Left lung (tissue), 10 donors: ENCODE results near the gene GALNT6. TPM values are rescaled to one million over a fixed set of nuclear protein-coding genes. Genes with fewer than 3 reads are reported as not detected.
A peak's percentile ranks its signal among the peaks of the same experiment; 100 is the strongest.

Experiments
- ATAC-seq: fragments of 200-7000 bp; cut with Tn5 transposase; one replicate; pipeline ENCODE4 v1.9.1; 2020; ENCODE audit warnings: moderate library complexity
- DNase-seq, 4 donors: peaks; one replicate each; pipeline ENCODE4 v3.0.0-alpha.2; 2013 to 2020
- H3K27ac ChIP-seq, 2 donors: fragments of 200-600 bp; sonication (generic) in 1 of 2; one replicate each; pipeline versions ENCODE4 v1.5.0 to v1.8.0; 2020 to 2021
- H3K27me3 ChIP-seq, 2 donors: fragments of 200-600 bp; sonication (generic) in 1 of 2; one replicate each; pipeline versions ENCODE4 v1.5.0 to v1.8.0; 2020 to 2021
- H3K36me3 ChIP-seq, 2 donors: fragments of 200-600 bp; sonication (generic) in 1 of 2; one replicate each; pipeline versions ENCODE4 v1.5.0 to v1.8.0; 2020 to 2021
- H3K4me1 ChIP-seq, 2 donors: fragments of 200-600 bp; one replicate each; pipeline ENCODE4 v1.8.0; 2021
- H3K4me3 ChIP-seq, 2 donors: fragments of 200-600 bp; sonication (generic) in 1 of 2; one replicate each; pipeline versions ENCODE4 v1.5.0 to v1.8.0; 2020 to 2021; ENCODE audit warnings: mild to moderate bottlenecking in 1 of 2
- H3K9me3 ChIP-seq, 2 donors: fragments of 200-600 bp; sonication (generic) in 1 of 2; one replicate each; pipeline versions ENCODE4 v1.5.0 to v1.8.0; 2020 to 2021
- intact Hi-C, 2 donors: fragments of 100-400 bp; cut with DNase I; formaldehyde crosslinking; loops; one replicate each; pipeline versions ENCODE4 v1.11.2 to v1.14.2; 2022
- polyA plus RNA-seq, 6 donors: library from polyadenylated mRNA; unstranded; fragments of 120-200 nt; gene quantifications; one replicate each; pipeline ENCODE4 v1.2.1, GENCODE V29; 2013; ENCODE audit not compliant: insufficient read length in 6 of 6
- total RNA-seq, 2 donors: library from RNA; stranded (reverse); fragmentation: NEBNext Ultra II Directional; extraction: Animal tissue kit (Norgen Biotek cat#: 25700); gene quantifications; one replicate each; pipeline ENCODE4 v1.2.1, GENCODE V29; 2021
- TF ChIP-seq, protein P1 (sequence below), 2 donors: fragments of 200-600 bp; sonication (generic) in 1 of 2; IDR thresholded peaks; one replicate each; pipeline versions ENCODE4 v1.5.0 to v1.8.0; 2021; ENCODE audit warnings: antibody characterized with exemption in 2 of 2
- donor health status: DM: no; HTN: yes; CAD: no.
- donor health status: DM: no; HTN: no; CAD: no.

GALNT6 gene
- total and polyA plus RNA-seq, 8 donors: 1.8 to 21.8 (median 2.6) TPM

DNA sequence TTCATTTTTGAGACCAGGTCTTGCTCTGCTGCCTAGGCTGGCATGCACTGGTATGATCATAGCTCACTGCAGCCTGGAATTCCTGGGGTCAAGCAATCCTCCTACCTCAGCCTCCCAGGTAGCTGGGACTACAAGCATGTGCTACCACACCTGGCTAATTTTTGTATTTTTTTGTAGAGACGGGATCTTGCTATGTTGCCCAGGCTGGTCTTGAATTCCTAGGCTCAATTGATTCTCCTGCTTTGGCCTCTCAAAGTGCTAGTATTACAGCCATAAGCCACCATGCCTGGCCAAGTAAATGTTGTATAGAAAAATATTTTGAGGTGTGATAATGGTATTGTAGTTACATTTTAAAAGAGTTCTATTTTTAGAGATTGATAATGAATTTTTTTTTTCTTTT lies 79.8 kb downstream of the GALNT6 start:
- Histone ChIP-seq H3K4me1 (peaks cover 0 to 20% of the 10 kb centered on the region in 2 donors), H3K4me3 (no peak overlapping the region), H3K27ac (no peak overlapping the region), H3K27me3 (no peaks in the 10 kb centered on the region), H3K36me3 (peaks cover 0 to 55% of the 10 kb centered on the region in 2 donors), H3K9me3 (no peaks in the 10 kb centered on the region)
- ATAC-seq: no peak
- TF ChIP-seq, protein P1, sequence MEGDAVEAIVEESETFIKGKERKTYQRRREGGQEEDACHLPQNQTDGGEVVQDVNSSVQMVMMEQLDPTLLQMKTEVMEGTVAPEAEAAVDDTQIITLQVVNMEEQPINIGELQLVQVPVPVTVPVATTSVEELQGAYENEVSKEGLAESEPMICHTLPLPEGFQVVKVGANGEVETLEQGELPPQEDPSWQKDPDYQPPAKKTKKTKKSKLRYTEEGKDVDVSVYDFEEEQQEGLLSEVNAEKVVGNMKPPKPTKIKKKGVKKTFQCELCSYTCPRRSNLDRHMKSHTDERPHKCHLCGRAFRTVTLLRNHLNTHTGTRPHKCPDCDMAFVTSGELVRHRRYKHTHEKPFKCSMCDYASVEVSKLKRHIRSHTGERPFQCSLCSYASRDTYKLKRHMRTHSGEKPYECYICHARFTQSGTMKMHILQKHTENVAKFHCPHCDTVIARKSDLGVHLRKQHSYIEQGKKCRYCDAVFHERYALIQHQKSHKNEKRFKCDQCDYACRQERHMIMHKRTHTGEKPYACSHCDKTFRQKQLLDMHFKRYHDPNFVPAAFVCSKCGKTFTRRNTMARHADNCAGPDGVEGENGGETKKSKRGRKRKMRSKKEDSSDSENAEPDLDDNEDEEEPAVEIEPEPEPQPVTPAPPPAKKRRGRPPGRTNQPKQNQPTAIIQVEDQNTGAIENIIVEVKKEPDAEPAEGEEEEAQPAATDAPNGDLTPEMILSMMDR (IDR thresholded peaks at IDR 0.05): no peak
- DNase-seq: no peak
- intact Hi-C loops: no loop called here

DNA sequence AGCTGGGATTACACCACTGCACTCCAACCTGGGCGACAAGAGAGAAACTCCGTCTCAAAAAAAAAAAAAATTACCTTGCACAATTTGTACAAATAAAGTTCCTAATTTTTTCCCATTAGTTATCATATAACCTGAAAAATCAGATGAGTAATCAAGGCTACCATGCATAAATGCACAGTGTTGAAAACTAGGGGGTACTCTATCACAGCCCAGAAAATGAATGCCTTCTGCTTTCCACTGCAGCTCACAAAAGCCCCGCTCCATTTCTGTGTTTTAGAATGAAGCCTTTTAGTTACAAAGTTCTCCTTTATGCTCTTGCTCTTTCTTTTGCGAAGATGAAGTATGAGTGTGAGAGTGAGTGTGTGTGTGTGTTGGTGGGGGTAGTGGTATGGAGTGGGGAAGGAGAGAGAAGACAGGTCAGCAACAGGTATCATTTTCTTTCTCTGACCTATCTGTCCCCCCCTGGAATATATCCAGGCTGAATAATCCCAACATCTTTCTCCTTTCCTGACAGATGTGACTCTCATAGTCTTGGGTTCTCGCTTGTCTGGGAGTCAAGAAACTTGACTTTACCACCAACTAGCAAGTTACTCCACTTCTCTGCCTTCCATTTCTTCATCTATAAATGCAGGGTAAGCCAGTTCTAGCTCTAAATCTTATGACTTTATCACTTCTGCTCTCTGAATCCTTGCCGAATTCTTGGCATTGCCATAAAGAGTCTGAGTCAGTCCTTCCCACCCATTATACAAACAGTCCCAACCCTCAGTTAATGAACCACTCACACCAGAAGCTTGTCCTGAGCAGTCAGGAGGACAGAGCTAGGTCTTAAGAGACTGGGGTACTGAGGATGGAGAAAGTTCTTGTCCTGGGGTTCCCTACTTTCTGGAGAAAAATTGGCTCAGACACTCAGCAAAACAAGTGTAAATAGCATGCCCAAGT lies 83.3 kb downstream of the GALNT6 start:
- Histone ChIP-seq H3K27ac (peak overlapping the region; percentile 49 to 64), H3K4me3 (no peak overlapping the region), H3K4me1 (peaks cover 0 to 22% of the 10 kb centered on the region in 2 donors), H3K27me3 (no peaks in the 10 kb centered on the region), H3K36me3 (peaks cover 0 to 72% of the 10 kb centered on the region in 2 donors), H3K9me3 (no peaks in the 10 kb centered on the region)
- intact Hi-C loops: no loop called here
- ATAC-seq: peak; percentile 98
- TF ChIP-seq, protein P1 (IDR thresholded peaks at IDR 0.05): no peak
- DNase-seq: no peak

DNA sequence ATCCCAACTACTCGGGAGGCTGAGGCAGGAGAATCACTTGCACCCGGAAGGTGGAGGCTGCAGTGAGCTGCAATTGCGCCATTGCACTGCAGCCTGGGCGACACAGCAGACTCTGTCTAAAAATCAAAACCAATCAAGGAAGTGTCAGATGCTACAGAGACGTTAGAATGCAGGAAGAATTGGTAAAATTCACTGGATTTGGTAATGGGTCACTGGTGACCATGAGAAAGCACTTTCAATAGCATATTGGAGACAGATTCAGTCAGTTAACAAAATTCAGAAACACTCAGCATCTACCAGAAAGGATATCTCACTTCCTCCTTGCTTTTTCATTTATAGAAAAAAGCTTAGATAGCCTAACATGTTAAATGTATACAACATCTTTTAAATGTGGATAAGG lies 84.7 kb downstream of the GALNT6 start:
- ATAC-seq (no peak), DNase-seq (no peak)
- intact Hi-C loops: no loop called here
- TF ChIP-seq, protein P1 (IDR thresholded peaks at IDR 0.05): no peak
- no peaks in the 10 kb centered on the region for H3K9me3 ChIP-seq
- no peaks in the 10 kb centered on the region for H3K27me3 ChIP-seq
- peaks cover 0 to 22% of the 10 kb centered on the region in 2 donors for H3K4me1 ChIP-seq
- peaks cover 0 to 77% of the 10 kb centered on the region in 2 donors for H3K36me3 ChIP-seq
- H3K27ac ChIP-seq: no peak overlapping the region
- H3K4me3 ChIP-seq: no peak overlapping the region

Other genes with a start within 250 kb of the GALNT6 start
- gene TFCP2, start 218.3 kb downstream of the GALNT6 start, total RNA-seq: 10 to 100 TPM; 24.1 TPM
- gene TFCP2, start 218.3 kb downstream of the GALNT6 start, polyA plus RNA-seq: 10 to 100 TPM; 46.5 to 57.6 (median 53.9) TPM
- gene POU6F1, start 173.3 kb downstream of the GALNT6 start, total RNA-seq: 10 to 100 TPM; 11.6 to 12.6 TPM
- 10 to 100 TPM in 5 of 6 donors, 1 to 10 TPM in 1; 9.9 to 15.6 (median 11.9) TPM for gene POU6F1, start 173.3 kb downstream of the GALNT6 start, polyA plus RNA-seq
- gene DAZAP2, start 152.6 kb downstream of the GALNT6 start, total RNA-seq: 100 to 1,000 TPM; 199 to 221 TPM
- gene DAZAP2, start 152.6 kb downstream of the GALNT6 start, polyA plus RNA-seq: 100 to 1,000 TPM; 184 to 224 (median 212) TPM
- gene SMAGP, start 121.0 kb downstream of the GALNT6 start, total RNA-seq: 10 to 100 TPM; 24.1 to 35.6 TPM
- gene SMAGP, start 121.0 kb downstream of the GALNT6 start, polyA plus RNA-seq: 10 to 100 TPM; 18.8 to 25.5 (median 23.6) TPM
- 10 to 100 TPM; 15.5 to 46.0 TPM for gene BIN2, start 67.2 kb downstream of the GALNT6 start, total RNA-seq
- 1 to 10 TPM; 3.8 to 7.2 (median 5.8) TPM for gene BIN2, start 67.2 kb downstream of the GALNT6 start, polyA plus RNA-seq
- gene CELA1, start 44.7 kb downstream of the GALNT6 start, total RNA-seq: not detected
- not detected for gene CELA1, start 44.7 kb downstream of the GALNT6 start, polyA plus RNA-seq
- gene SLC4A8, start 33.4 kb upstream of the GALNT6 start, total RNA-seq: 1 to 10 TPM; 1.7 to 3.9 TPM
- 1 to 10 TPM; 1.3 to 2.0 (median 1.7) TPM for gene SLC4A8, start 33.4 kb upstream of the GALNT6 start, polyA plus RNA-seq
- gene SCN8A, start 199.8 kb upstream of the GALNT6 start, total RNA-seq: under 1 TPM; 0.26 to 0.29 TPM
- 1 to 10 TPM; 1.3 to 3.3 (median 1.5) TPM for gene SCN8A, start 199.8 kb upstream of the GALNT6 start, polyA plus RNA-seq